ENCODE measurements around the gene HOXB5. TPM values are rescaled to one million over a fixed set of nuclear protein-coding genes. Genes with fewer than 3 reads are reported as not detected.

HOXB5 gene
- total and polyA plus RNA-seq, 2 experiments from 2014 or later = 0.27 to 4.4 TPM

- Histone ChIP-seq H4K20me1 (ENCODE audit: insufficient read depth, poor library complexity, severe bottlenecking) (no peaks in the 10 kb centered on the region), H3K36me3 (replicated peaks; ENCODE audit: insufficient read depth, low read depth) (no peaks in the 10 kb centered on the region), H3K9me2 (replicated peaks; ENCODE audit: insufficient read depth) (no peaks in the 10 kb centered on the region), H3K9me3 (ENCODE audit: low read depth) (no peaks in the 10 kb centered on the region), H3K79me2 (no peaks in the 10 kb centered on the region), H3K27ac (no peak overlapping the region), H3K4me3 (no peak overlapping the region), H3K27me3 (peaks cover 96% of the 10 kb centered on the region), H2AFZ (no peak overlapping the region), H3K4me2 (peak overlapping the region; percentile 74), H3K4me1 (ENCODE audit: insufficient read depth) (peaks cover 6% of the 10 kb centered on the region)
- peak; percentile 85 for TF ChIP-seq EZH2 (IDR thresholded peaks at IDR 0.05; ENCODE audit: borderline replicate concordance)
- peak; percentile 99 for TF ChIP-seq CTCF (IDR thresholded peaks at IDR 0.05; ENCODE audit: poor library complexity)
- peak; percentile 85 for TF ChIP-seq EZH2phosphoT487 (IDR thresholded peaks at IDR 0.05; ENCODE audit: low read depth, severe bottlenecking, unreplicated experiment)
- DNase-seq (ENCODE audit: low spot score) = peak; percentile 94
- 7% methylated on average over 25 of the region's 25 CpGs for WGBS (ENCODE audit: low lambda C conversion rate, missing lambda C conversion rate)
Observed at GRCh38 chr17:48618256-48618896, 24.8 kb upstream of the HOXB5 start.

GRCh38 chr17:48617471-48618255 is 24.1 kb upstream of the HOXB5 start:
- no peak overlapping the region for H3K4me3 ChIP-seq
- peaks cover 6% of the 10 kb centered on the region for H3K4me1 ChIP-seq (ENCODE audit: insufficient read depth)
- no peaks in the 10 kb centered on the region for H3K36me3 ChIP-seq (replicated peaks; ENCODE audit: insufficient read depth, low read depth)
- WGBS (ENCODE audit: low lambda C conversion rate, missing lambda C conversion rate) = 10% methylated on average over 39 of the region's 43 CpGs
- no peak overlapping the region for H3K27ac ChIP-seq
- H4K20me1 ChIP-seq (ENCODE audit: insufficient read depth, poor library complexity, severe bottlenecking) = no peaks in the 10 kb centered on the region
- no peak overlapping the region for H2AFZ ChIP-seq
- no peak for DNase-seq (ENCODE audit: low spot score)
- H3K79me2 ChIP-seq = no peaks in the 10 kb centered on the region
- TF ChIP-seq EZH2phosphoT487 (IDR thresholded peaks at IDR 0.05; ENCODE audit: low read depth, severe bottlenecking, unreplicated experiment) = peak; percentile 28
- peak; percentile 66 for TF ChIP-seq EZH2 (IDR thresholded peaks at IDR 0.05; ENCODE audit: borderline replicate concordance)
- TF ChIP-seq CTCF (IDR thresholded peaks at IDR 0.05; ENCODE audit: poor library complexity) = no peak
- no peaks in the 10 kb centered on the region for H3K9me3 ChIP-seq (ENCODE audit: low read depth)
- H3K27me3 ChIP-seq = peaks cover 94% of the 10 kb centered on the region
- H3K9me2 ChIP-seq (replicated peaks; ENCODE audit: insufficient read depth) = no peaks in the 10 kb centered on the region
- H3K4me2 ChIP-seq = peak overlapping the region; percentile 28

GRCh38 chr17:48616717-48617470 is 23.3 kb upstream of the HOXB5 start:
- Histone ChIP-seq H4K20me1 (ENCODE audit: insufficient read depth, poor library complexity, severe bottlenecking) (no peaks in the 10 kb centered on the region), H3K79me2 (no peaks in the 10 kb centered on the region), H3K27me3 (peaks cover 94% of the 10 kb centered on the region), H3K4me2 (peak overlapping the region; percentile 28), H3K27ac (no peak overlapping the region), H3K9me2 (replicated peaks; ENCODE audit: insufficient read depth) (no peaks in the 10 kb centered on the region), H3K4me3 (no peak overlapping the region), H2AFZ (no peak overlapping the region), H3K9me3 (ENCODE audit: low read depth) (no peaks in the 10 kb centered on the region), H3K36me3 (replicated peaks; ENCODE audit: insufficient read depth, low read depth) (no peaks in the 10 kb centered on the region), H3K4me1 (ENCODE audit: insufficient read depth) (peaks cover 6% of the 10 kb centered on the region)
- DNase-seq (ENCODE audit: low spot score) = no peak
- peak; percentile 33 for TF ChIP-seq EZH2phosphoT487 (IDR thresholded peaks at IDR 0.05; ENCODE audit: low read depth, severe bottlenecking, unreplicated experiment)
- TF ChIP-seq CTCF (IDR thresholded peaks at IDR 0.05; ENCODE audit: poor library complexity) = no peak
- TF ChIP-seq EZH2 (IDR thresholded peaks at IDR 0.05; ENCODE audit: borderline replicate concordance) = no peak
- whole genome bisulfite sequencing (ENCODE audit: low lambda C conversion rate, missing lambda C conversion rate) = 20% methylated on average over 15 of the region's 15 CpGs
